WERI-Rb-1 (cell line): ENCODE data around the gene SCIMP.

ENCODE experiments used
- DNase-seq: peaks from one replicate; pipeline ENCODE4 v3.0.0-alpha.2; 2020
- H3K27ac ChIP-seq: fragments of 250-450 bp; sonication (Bioruptor Pico); 2 replicates; pipeline ENCODE4 v1.5.1; 2020; ENCODE audit warnings: mild to moderate bottlenecking, moderate library complexity
- H3K27me3 ChIP-seq: fragments of 250-450 bp; sonication (Bioruptor Pico); 2 replicates; pipeline ENCODE4 v1.5.1; 2021; ENCODE audit warnings: mild to moderate bottlenecking, low read depth, moderate library complexity; ENCODE audit not compliant: insufficient read depth, severe bottlenecking
- H3K36me3 ChIP-seq: fragments of 250-450 bp; sonication (Bioruptor Pico); 2 replicates; pipeline ENCODE4 v1.5.1; 2020; ENCODE audit warnings: mild to moderate bottlenecking, moderate library complexity
- H3K4me3 ChIP-seq: 2 replicates; pipeline ENCODE4 v1.5.1; 2011; ENCODE audit warnings: low read depth, mild to moderate bottlenecking, control low read depth, low read length
- H3K9me3 ChIP-seq: fragments of 250-450 bp; sonication (Bioruptor Pico); 2 replicates; pipeline ENCODE4 v1.5.1; 2021; ENCODE audit warnings: mild to moderate bottlenecking, moderate library complexity; ENCODE audit not compliant: severe bottlenecking
- TF ChIP-seq, protein P1 (sequence below): IDR thresholded peaks from 2 replicates; pipeline ENCODE4 v1.5.1; 2011; ENCODE audit warnings: low read depth, mild to moderate bottlenecking, control low read depth, inconsistent platforms, low read length

Gene SCIMP

DNA sequence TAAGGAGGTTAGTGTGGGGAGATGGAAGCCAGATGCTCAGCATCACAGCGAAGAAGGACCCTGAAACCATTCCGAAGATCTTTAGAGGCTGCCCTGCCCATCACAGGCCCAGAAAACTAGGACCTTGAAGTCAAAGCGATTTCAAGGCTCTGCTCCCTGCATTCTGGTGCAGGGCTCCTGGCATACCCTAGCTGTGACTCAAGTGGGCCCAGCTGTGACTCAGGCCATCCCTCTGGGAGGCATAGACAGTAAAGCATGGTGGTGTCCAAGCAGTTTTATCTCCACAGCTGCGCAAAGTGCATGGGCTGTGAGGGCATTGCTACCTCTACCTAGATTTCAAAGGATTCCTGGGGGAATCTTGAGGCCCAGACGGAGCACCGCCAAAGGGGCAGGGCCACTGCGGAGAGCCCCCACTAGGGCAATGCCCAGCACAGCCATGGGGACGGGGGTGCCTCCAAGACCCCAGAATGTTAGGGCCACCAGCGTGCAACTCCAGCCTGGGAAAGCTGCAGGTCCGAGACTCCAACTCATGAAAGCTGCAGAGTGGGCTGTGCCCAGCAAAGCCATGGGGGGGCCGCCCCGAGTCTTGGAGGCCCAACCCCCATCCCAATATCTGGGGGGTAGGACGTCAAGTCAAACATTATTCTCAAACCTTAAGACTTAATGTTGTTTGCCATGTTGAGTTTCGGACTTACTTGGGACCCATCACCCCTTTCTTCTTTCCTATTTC is 31.3 kb downstream of the SCIMP start:
- TF ChIP-seq, protein P1, sequence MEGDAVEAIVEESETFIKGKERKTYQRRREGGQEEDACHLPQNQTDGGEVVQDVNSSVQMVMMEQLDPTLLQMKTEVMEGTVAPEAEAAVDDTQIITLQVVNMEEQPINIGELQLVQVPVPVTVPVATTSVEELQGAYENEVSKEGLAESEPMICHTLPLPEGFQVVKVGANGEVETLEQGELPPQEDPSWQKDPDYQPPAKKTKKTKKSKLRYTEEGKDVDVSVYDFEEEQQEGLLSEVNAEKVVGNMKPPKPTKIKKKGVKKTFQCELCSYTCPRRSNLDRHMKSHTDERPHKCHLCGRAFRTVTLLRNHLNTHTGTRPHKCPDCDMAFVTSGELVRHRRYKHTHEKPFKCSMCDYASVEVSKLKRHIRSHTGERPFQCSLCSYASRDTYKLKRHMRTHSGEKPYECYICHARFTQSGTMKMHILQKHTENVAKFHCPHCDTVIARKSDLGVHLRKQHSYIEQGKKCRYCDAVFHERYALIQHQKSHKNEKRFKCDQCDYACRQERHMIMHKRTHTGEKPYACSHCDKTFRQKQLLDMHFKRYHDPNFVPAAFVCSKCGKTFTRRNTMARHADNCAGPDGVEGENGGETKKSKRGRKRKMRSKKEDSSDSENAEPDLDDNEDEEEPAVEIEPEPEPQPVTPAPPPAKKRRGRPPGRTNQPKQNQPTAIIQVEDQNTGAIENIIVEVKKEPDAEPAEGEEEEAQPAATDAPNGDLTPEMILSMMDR = no peak
- no peak for DNase-seq
- H3K4me3 ChIP-seq = no peak overlapping the region
- H3K36me3 ChIP-seq = no peaks in the 10 kb centered on the region
- H3K27ac ChIP-seq = no peak overlapping the region
- H3K27me3 ChIP-seq = no peaks in the 10 kb centered on the region
- H3K9me3 ChIP-seq = no peaks in the 10 kb centered on the region

DNA sequence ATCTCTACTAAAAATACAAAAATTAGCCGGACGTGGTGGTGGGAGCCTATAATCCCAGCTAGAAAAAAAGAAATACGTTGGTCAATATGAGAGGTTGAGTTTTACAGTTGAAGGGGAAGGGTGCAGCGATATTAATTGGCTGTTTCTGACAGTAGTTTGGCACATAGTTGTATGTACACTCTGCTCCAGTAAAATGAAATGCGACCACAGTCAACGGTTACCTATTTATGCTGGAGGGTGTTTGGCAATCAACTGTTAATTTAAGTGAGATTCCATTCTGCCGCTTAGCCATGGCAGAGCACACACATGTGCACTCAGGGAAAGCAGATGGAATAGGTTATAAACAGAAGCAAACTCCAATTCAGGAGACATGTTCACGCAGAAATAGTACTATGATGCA is 33.6 kb downstream of the SCIMP start:
- Histone ChIP-seq H3K4me3 (no peak overlapping the region), H3K27me3 (no peaks in the 10 kb centered on the region), H3K27ac (no peak overlapping the region), H3K9me3 (no peaks in the 10 kb centered on the region), H3K36me3 (no peaks in the 10 kb centered on the region)
- DNase-seq = no peak
- TF ChIP-seq, protein P1 = no peak

DNA sequence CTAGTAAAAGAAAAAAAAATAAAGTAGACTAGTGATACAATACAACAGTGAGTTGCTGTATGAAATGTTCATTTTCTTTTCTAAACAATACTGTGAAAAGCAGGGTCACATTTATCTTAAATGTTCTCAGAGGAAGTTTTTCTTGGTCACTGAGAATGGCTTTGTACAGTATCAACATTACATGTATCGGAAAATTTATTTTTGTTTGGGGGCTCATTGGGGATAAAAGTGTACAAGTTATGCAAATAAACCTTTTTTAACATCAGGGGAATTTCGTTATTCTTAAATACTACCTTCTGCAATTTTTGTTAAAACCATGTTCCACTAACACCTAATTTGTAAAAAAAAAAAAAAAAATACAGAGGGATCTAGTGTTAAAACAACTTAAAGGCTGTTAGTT is 34.3 kb downstream of the SCIMP start:
- TF ChIP-seq, protein P1 = no peak
- Histone ChIP-seq H3K27ac (no peak overlapping the region), H3K4me3 (no peak overlapping the region), H3K27me3 (no peaks in the 10 kb centered on the region), H3K9me3 (no peaks in the 10 kb centered on the region), H3K36me3 (no peaks in the 10 kb centered on the region)
- DNase-seq = no peak

DNA sequence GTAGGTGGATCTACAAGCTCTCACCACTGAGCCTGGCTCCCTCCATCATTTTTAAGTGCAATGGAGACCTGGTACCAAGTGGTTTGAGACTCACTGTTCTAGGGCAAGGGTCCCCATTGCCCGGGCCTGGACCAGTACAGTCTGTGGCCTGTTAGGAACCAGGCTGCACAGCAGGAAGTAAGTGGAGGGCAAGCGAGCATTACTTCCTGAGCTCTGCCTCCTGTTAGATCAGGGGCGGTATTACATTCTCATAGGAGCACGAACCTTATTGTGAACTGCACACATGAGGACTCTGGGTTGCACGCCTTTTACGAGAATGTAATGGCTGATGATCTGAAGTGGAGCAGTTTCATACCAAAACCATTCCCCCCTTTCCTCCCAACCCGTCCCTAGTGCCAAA is 36.2 kb downstream of the SCIMP start:
- Histone ChIP-seq H3K27ac (no peak overlapping the region), H3K9me3 (no peaks in the 10 kb centered on the region), H3K4me3 (no peak overlapping the region), H3K36me3 (no peaks in the 10 kb centered on the region), H3K27me3 (no peaks in the 10 kb centered on the region)
- DNase-seq = no peak
- TF ChIP-seq, protein P1 = no peak

DNA sequence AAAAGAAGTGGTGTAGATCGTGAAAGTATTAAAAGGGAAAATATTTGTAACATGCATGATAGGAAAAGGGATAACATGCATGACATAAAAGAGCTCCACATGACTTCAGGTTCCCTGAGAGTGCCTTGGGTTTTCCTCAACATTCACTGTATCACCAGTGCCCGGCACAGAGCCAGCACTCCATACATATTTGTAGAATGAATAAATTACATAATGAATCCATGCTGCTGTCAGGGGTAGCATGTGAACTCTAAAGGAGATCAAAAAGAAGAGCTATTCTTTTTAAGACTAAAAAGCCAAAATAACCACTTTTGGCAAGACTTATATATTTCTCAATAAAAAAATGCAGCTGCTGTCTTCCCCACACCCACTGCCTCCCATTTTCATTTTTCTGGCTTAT is 40.3 kb downstream of the SCIMP start:
- Histone ChIP-seq H3K4me3 (no peak overlapping the region), H3K9me3 (peaks cover 6% of the 10 kb centered on the region), H3K27me3 (no peaks in the 10 kb centered on the region), H3K36me3 (peaks cover 16% of the 10 kb centered on the region), H3K27ac (no peak overlapping the region)
- TF ChIP-seq, protein P1 = no peak
- no peak for DNase-seq
